ENCODE data around the gene GDPD3. TPM values are rescaled to one million over a fixed set of nuclear protein-coding genes. Genes with fewer than 3 reads are reported as not detected.
A peak's percentile ranks its signal among the peaks of the same experiment; 100 is the strongest.

Gene GDPD3
- polyA plus RNA-seq, 6 donors from 2014 or later = 0.31 TPM; not detected in 5

DNA sequence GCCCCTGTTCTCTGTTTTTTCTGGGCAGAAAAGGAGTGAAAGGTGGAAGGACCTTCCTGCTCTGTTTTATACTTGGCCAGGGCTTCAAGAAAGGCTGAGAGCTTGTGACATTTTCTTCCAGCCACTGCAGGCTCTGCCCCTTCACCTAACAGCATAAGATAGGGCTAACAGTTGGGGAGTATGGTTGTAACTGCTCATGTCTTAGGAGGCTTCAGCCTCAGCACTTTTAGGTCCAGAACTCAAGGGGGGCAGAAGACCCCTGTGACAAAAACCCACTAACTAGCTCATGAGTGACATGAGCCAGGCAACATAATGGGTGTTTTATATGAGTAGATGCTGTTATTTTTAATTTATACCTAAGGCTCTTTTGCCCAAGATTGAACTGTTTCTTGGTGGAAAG lies 42.8 kb downstream of the GDPD3 start:
- ATAC-seq (ENCODE audit: low read depth in 2 of 2) = no peak
- H3K4me3 Mint-ChIP-seq = peak overlapping the region in 1 of 8 donors; percentile 47

DNA sequence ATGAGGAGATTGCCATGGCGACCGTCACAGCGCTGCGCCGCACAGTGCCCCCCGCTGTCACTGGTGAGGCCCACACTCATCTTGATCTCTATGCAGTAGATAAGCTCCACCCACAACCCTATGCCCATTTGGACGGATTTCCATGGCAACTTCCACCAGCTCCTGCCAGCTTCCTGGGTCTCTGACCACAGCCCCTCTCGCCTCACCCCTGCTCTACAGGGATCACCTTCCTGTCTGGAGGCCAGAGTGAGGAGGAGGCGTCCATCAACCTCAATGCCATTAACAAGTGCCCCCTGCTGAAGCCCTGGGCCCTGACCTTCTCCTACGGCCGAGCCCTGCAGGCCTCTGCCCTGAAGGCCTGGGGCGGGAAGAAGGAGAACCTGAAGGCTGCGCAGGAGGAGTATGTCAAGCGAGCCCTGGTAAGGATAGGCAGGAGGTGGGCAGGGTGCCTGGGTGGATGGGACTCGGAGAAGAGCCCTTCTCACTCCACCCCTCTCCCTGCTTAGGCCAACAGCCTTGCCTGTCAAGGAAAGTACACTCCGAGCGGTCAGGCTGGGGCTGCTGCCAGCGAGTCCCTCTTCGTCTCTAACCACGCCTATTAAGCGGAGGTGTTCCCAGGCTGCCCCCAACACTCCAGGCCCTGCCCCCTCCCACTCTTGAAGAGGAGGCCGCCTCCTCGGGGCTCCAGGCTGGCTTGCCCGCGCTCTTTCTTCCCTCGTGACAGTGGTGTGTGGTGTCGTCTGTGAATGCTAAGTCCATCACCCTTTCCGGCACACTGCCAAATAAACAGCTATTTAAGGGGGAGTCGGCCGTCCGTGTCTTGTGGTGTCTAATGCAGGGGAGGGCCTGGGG lies 43.5 kb downstream of the GDPD3 start:
- Mint-ChIP-seq H3K4me3 (peak overlapping the region in 1 of 8 donors; percentile 78), H3K9me3 (no peaks in the 10 kb centered on the region), H3K27ac (peak overlapping the region in 3 of 6 donors; percentile 20 to 49 (median 34)), H3K27me3 (no peaks in the 10 kb centered on the region), H3K4me1 (peaks cover 16 to 26% (median 17%) of the 10 kb centered on the region in 3 donors), H3K36me3 (peaks cover 0 to 4% of the 10 kb centered on the region in 2 donors)
- ATAC-seq (ENCODE audit: low read depth in 2 of 2) (no peak), DNase-seq (no peak)

More for the DNA sequence above, 42.8 kb downstream of the GDPD3 start:
- Mint-ChIP-seq H3K9me3 (no peaks in the 10 kb centered on the region), H3K27me3 (no peaks in the 10 kb centered on the region), H3K4me1 (peaks cover 12 to 32% (median 16%) of the 10 kb centered on the region in 3 donors), H3K27ac (no peak overlapping the region), H3K36me3 (peaks cover under 1 to 4% of the 10 kb centered on the region in 2 donors)
- no peak for DNase-seq

DNA sequence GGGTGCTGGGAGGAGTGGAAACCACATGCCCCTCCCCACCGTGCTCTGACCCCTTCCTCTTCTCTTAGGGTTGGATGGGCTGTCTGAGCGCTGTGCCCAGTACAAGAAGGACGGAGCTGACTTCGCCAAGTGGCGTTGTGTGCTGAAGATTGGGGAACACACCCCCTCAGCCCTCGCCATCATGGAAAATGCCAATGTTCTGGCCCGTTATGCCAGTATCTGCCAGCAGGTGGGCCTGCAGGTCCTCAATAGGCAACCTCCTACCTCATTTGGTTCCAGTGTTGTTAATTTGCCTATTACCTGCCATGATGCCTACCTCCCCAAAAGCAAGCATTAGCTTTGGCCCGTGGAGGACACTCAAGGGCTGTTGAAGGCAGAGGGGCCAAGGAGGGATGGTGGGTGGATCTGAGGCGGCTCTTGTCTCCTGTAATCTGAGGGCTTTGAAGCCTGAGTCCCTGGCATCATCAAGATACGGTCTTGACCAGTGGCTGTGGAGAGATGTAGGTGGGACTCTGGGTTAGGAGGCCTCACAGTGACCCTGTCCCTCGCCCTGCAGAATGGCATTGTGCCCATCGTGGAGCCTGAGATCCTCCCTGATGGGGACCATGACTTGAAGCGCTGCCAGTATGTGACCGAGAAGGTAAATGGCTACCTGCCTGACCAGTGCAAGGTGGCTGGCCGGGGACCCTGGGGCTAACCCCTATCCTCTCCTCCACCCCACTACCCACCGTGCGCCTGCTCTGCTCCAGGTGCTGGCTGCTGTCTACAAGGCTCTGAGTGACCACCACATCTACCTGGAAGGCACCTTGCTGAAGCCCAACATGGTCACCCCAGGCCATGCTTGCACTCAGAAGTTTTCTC lies 44.4 kb downstream of the GDPD3 start:
- Mint-ChIP-seq H3K4me1 (peaks cover 18 to 28% (median 23%) of the 10 kb centered on the region in 3 donors), H3K27me3 (no peaks in the 10 kb centered on the region)
- ATAC-seq (ENCODE audit: low read depth in 2 of 2) = no peak

DNA sequence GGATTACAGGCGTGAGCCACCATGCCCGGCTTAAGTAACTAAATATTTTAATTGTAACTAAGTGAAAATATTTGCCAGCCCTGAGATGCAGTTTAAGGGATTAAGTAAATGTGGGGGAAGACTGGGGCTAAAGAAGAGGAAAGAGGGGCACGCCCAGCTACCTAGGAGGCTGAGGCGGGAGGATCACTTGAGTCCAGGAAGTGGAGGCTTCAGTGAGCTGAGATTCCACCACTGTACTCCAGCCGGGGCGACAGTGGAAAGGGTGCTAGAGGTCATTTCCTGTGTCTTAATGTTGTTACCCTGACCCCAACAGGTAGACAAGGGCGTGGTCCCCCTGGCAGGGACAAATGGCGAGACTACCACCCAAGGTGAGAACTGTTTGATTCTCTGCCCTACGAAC lies 45.0 kb downstream of the GDPD3 start:
- peak overlapping the region in 4 of 6 donors; percentile 24 to 81 (median 70) for H3K27ac Mint-ChIP-seq
- DNase-seq (no peak), ATAC-seq (ENCODE audit: low read depth in 2 of 2) (no peak)
- no peaks in the 10 kb centered on the region for H3K9me3 Mint-ChIP-seq
- peak overlapping the region in 5 of 8 donors; percentile 9 to 78 (median 56) for H3K4me3 Mint-ChIP-seq
- H3K27me3 Mint-ChIP-seq = no peaks in the 10 kb centered on the region
- H3K36me3 Mint-ChIP-seq = peaks cover 0 to 4% of the 10 kb centered on the region in 2 donors
- H3K4me1 Mint-ChIP-seq = peaks cover 21 to 34% (median 29%) of the 10 kb centered on the region in 3 donors

More for the DNA sequence above, 44.4 kb downstream of the GDPD3 start:
- H3K9me3 Mint-ChIP-seq = no peaks in the 10 kb centered on the region
- H3K27ac Mint-ChIP-seq = peak overlapping the region in 5 of 6 donors; percentile 24 to 81 (median 63)
- peak; percentile 60 for DNase-seq
- peaks cover 0 to 4% of the 10 kb centered on the region in 2 donors for H3K36me3 Mint-ChIP-seq
- peak overlapping the region in 7 of 8 donors; percentile 9 to 78 (median 56) for H3K4me3 Mint-ChIP-seq

DNA sequence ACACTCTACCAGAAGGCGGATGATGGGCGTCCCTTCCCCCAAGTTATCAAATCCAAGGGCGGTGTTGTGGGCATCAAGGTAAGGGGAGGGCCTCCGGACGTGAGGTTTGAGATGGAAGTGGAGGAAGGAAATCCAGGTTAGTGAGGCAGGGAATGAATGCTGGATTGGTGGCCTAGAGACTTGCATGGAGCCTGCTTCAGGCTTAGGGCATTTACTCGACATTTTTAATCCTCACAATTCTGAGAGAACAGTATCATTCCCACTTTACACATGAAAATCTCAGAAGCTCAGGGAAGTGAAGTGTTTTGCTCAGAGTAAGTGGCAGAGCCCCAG lies 45.8 kb downstream of the GDPD3 start:
- ATAC-seq (ENCODE audit: low read depth in 2 of 2) = no peak
- Mint-ChIP-seq H3K4me1 (peaks cover 21 to 36% (median 29%) of the 10 kb centered on the region in 3 donors), H3K4me3 (peak overlapping the region in 7 of 8 donors; percentile 41 to 100 (median 95)), H3K27ac (peak overlapping the region in 1 of 6 donors; percentile 85), H3K9me3 (no peaks in the 10 kb centered on the region), H3K36me3 (peaks cover 0 to 4% of the 10 kb centered on the region in 2 donors), H3K27me3 (no peaks in the 10 kb centered on the region)
- DNase-seq = no peak

DNA sequence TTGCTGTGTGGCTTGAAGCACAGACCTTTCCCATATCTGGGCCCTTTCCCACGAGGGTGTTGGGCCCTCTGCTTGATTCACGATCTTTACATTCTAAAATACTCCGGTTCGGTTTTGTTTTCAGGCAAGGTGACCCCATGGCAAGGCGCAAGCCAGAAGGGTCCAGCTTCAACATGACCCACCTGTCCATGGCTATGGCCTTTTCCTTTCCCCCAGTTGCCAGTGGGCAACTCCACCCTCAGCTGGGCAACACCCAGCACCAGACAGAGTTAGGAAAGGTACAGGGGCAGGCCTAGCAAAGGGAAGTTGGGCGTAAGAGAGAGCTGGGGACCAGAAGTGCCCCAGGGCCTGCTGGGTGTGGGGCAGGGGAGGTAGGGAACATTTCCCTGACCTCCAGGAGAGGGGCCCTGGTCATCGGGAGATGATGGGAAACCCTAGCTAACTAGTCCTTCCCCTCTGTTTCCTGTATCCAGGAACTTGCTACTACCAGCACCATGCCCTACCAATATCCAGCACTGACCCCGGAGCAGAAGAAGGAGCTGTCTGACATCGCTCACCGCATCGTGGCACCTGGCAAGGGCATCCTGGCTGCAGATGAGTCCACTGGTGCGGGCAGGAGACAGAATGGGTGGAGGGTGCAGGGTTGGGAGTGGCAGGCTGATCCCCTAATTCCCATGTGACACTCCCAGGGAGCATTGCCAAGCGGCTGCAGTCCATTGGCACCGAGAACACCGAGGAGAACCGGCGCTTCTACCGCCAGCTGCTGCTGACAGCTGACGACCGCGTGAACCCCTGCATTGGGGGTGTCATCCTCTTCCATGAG lies 46.4 kb downstream of the GDPD3 start:
- Mint-ChIP-seq H3K9me3 (no peaks in the 10 kb centered on the region), H3K4me1 (peaks cover 21 to 36% (median 29%) of the 10 kb centered on the region in 3 donors), H3K27ac (peak overlapping the region in 5 of 6 donors; percentile 48 to 94 (median 85)), H3K36me3 (peaks cover 0 to 4% of the 10 kb centered on the region in 2 donors), H3K4me3 (peak overlapping the region; percentile 91 to 100 (median 99)), H3K27me3 (no peaks in the 10 kb centered on the region)
- DNase-seq (no peak), ATAC-seq (ENCODE audit: low read depth in 2 of 2) (no peak)

DNA sequence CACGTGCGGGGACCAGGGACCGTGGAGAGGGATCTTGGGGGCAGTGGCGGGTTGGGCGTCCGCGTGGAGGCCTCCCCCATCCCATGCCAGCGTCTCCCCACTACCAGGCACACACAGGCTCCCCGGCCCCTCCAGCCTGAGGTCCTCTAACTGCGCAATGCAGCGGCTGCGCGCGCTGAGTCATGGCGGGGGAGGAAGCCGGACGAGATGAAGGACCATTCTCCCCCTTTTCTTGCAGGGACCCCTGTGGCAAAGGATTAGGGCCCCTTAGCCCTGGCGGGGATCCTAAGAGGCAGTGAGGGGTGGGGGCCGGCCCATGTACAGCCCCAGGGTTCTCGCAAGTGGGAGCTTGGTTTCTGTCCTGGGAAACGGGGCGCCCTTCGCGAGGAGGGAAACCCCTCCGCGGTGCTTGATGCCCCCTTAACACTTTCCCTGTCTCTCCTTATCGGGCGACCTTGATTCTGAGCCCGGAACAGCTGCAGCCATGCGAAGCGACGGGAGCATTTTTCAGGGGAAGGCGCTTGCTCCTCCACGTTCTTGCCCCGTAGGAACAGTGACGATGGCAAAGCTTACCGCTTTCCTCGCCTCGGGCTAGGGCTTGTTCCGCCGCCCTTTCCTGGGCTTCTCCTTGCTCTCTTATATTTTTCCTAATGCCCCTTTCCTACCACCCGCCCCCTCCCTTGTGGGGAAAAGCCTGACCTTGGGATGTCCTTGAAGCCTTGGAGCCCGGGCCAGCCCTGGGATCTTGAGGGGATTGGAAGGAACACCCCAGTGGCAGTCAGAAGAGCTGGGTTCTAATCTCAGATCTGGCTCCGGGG lies 47.2 kb downstream of the GDPD3 start:
- ATAC-seq (ENCODE audit: low read depth in 2 of 2) = no peak
- no peak for DNase-seq
- Mint-ChIP-seq H3K36me3 (peaks cover 0 to 4% of the 10 kb centered on the region in 2 donors), H3K4me1 (peaks cover 21 to 36% (median 29%) of the 10 kb centered on the region in 3 donors), H3K4me3 (peak overlapping the region; percentile 91 to 100 (median 99)), H3K27ac (peak overlapping the region; percentile 27 to 98 (median 93)), H3K27me3 (no peaks in the 10 kb centered on the region), H3K9me3 (no peaks in the 10 kb centered on the region)

DNA sequence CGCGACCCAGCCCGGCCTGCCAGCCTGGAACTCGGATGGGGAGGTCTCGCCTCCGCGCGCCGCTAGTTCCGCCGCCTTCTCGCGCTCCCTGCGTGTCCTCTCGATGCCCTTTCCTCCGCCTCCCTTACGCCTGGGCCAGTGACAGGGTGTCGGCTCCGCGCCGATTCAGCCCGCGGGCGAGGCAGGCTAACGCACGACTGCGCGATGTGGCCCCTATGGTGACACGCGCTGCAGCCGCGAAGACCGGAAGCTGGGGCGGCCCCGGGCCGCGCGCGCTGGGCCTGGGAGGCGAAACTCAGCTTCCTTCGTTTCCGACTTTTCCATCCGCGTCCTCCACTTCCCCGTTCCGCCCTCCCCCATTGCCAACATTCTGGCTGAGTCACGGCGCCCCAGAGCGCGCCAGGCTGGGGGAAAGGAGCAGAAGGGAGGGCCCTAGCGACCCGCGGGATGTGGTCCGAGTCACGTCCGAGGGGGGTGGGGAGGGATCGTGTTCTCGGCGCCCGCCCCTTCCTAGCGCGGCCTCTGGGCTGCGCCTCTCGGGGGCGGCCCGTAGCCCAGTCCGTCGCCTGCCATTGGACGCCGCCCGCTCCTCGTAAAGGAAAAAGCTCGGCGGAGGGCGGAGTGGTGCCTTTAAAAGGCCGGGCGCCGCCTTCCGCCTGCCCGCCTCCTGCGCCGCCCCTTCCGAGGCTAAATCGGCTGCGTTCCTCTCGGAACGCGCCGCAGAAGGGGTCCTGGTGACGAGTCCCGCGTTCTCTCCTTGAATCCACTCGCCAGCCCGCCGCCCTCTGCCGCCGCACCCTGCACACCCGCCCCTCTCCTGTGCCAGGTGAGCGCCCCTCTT lies 48.0 kb downstream of the GDPD3 start, which contains the start of gene ALDOA:
Gene ALDOA, plus strand, starts transcription at position 659 of the 841 bp plus-strand sequence. CDS start 1,138 bp downstream, outside the sequence.
- DNase-seq = peak; percentile 95
- ATAC-seq (ENCODE audit: low read depth in 2 of 2) = peak; percentile 83
- Mint-ChIP-seq H3K27me3 (no peaks in the 10 kb centered on the region), H3K9me3 (no peaks in the 10 kb centered on the region), H3K4me3 (peak within 1 kb of the TSS; percentile 91 to 100 (median 99)), H3K27ac (peak within 1 kb of the TSS; percentile 88 to 99 (median 98)), H3K4me1 (peaks cover 21 to 39% (median 29%) of the 10 kb centered on the region in 3 donors), H3K36me3 (peaks cover 0 to 4% of the 10 kb centered on the region in 2 donors)

DNA sequence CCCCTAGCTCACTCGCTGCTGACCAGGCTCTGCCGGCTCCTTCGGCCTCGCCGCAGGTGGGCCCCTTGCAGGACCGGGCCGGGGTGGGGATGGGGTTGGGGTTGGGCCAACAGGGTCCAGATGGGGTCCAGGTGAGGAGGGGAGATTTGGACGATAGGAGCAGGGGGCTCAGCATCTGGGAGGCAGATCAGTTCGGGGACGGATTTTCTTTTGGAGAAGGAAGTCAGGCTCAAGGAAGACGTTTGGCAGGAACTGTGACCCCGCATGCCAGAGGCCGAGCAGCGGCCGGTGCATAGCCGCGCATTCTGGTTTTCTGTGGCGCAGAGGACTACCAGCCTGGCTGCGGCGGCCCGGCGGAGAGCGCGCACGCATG lies 48.6 kb downstream of the GDPD3 start:
- peaks cover 21 to 39% (median 29%) of the 10 kb centered on the region in 3 donors for H3K4me1 Mint-ChIP-seq
- no peaks in the 10 kb centered on the region for H3K27me3 Mint-ChIP-seq
- peak overlapping the region; percentile 88 to 99 (median 98) for H3K27ac Mint-ChIP-seq
- no peak for ATAC-seq (ENCODE audit: low read depth in 2 of 2)
- no peak for DNase-seq
- peak overlapping the region; percentile 91 to 100 (median 99) for H3K4me3 Mint-ChIP-seq
- no peaks in the 10 kb centered on the region for H3K9me3 Mint-ChIP-seq
- peaks cover 0 to 4% of the 10 kb centered on the region in 2 donors for H3K36me3 Mint-ChIP-seq

DNA sequence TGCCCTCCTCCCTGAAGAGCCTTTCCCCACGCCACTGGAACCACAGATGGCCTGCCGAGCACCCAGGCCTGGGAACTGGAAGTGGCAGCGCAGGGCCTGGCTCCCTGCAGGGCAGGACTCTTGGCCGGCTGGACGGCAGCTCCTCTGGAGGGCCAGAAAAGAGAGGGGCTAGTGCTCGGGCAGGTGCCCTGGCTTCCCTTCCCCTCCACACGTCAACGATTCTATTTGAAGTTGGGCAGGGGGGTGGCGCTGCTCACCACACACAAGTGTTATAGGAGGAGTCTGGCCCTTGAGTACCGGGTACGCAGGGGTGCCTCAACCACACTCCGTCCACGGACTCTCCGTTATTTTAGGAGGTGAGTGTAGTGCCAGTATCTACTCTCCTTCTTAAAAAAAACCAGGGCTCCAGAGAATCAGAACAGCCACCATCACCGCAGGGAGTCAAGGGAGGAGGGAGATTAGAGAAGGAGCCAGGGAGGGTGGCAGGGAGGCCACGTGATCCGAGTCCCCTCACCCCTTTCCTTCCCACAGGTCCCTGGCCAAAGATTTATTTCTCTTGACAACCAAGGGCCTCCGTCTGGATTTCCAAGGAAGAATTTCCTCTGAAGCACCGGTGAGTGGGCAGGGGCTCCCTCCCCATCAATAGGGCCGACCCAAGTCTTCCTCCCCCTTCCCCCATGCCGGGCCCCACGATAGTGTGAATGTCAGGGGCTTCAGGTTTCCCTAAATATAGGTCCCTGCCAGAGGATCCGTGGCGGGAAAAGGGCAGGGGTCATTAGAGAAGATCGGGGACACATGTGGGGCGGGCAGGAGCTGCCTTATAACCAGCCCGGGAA lies 49.2 kb downstream of the GDPD3 start:
- Mint-ChIP-seq H3K4me3 (peak overlapping the region; percentile 91 to 100 (median 99)), H3K27ac (peak overlapping the region; percentile 92 to 99 (median 98)), H3K27me3 (no peaks in the 10 kb centered on the region), H3K36me3 (no peaks in the 10 kb centered on the region), H3K4me1 (peaks cover 21 to 34% (median 29%) of the 10 kb centered on the region in 3 donors), H3K9me3 (no peaks in the 10 kb centered on the region)
- DNase-seq (peak; percentile 74), ATAC-seq (ENCODE audit: low read depth in 2 of 2) (peak; percentile 46)

Data from naive B cell (primary cell).